Prostate gland (tissue), 2 donors: ENCODE data around the gene CEACAM20. TPM values are rescaled to one million over a fixed set of nuclear protein-coding genes. Genes with fewer than 3 reads are reported as not detected.

Source experiments
- DNase-seq: peaks from one replicate; pipeline ENCODE4 v3.0.0-alpha.2; 2019; ENCODE audit warnings: low spot score
- H3K27ac ChIP-seq, 2 donors: fragments of 200-600 bp; sonication (generic); 2 replicates each; pipeline ENCODE4 v1.5.1; 2017 to 2019
- H3K27me3 ChIP-seq: fragments of 200-600 bp; sonication (generic); replicated peaks from 2 replicates; pipeline ENCODE4 v1.5.1; 2019; ENCODE audit not compliant: insufficient read depth
- H3K36me3 ChIP-seq, 2 donors: fragments of 200-600 bp; sonication (generic); 1 replicate in 1 of 2; 2 replicates in 1 of 2; pipeline versions ENCODE4 v1.5.1 to v1.8.1; 2017 to 2019
- H3K4me1 ChIP-seq: fragments of 200-600 bp; sonication (generic); replicated peaks from 2 replicates; pipeline ENCODE4 v1.5.1; 2019
- H3K4me3 ChIP-seq, 2 donors: fragments of 200-600 bp; sonication (generic); 2 replicates each; pipeline ENCODE4 v1.5.1; 2017 to 2019
- H3K9me3 ChIP-seq: fragments of 200-600 bp; sonication (generic); 2 replicates; pipeline ENCODE4 v1.5.1; 2017
- CTCF ChIP-seq, 4 experiments: fragments of 200-600 bp in 2 of 4; fragments of 450-650 bp in 2 of 4; sonication (generic) in 2 of 4; IDR thresholded peaks; 1 replicate in 3 of 4; 2 replicates in 1 of 4; pipeline ENCODE4 v1.5.1; 2016 to 2019; ENCODE audit warnings: antibody characterized with exemption in 4 of 4, mild to moderate bottlenecking in 2 of 4, moderate library complexity in 2 of 4
- POLR2A ChIP-seq: fragments of 450-650 bp; IDR thresholded peaks from one replicate; pipeline ENCODE4 v1.6.1; 2016; ENCODE audit warnings: antibody characterized with exemption, mild to moderate bottlenecking
- POLR2AphosphoS5 ChIP-seq: sonication (generic); formaldehyde crosslinking; IDR thresholded peaks from one replicate; pipeline ENCODE4 v1.6.1; 2017; ENCODE audit warnings: antibody characterized with exemption
- WGBS: methylation state at CpG from one replicate; pipeline ENCODE4 v1.1.5; 2018; 5-methylcytosine and 5-hydroxymethylcytosine counted together
- intact Hi-C: fragments of 100-400 bp; cut with DNase I; formaldehyde crosslinking; loops from one replicate; pipeline ENCODE4 v1.14.2; 2022
- total RNA-seq, 2 donors: library from RNA; depleted of rRNA; stranded (reverse); fragments of >200 nt; gene quantifications; one replicate each; pipeline ENCODE4 v1.1.0, GENCODE V29; 2016

The CEACAM20 gene
- total RNA-seq, 2 donors from 2014 or later, result 2.6 TPM; not detected in 1

- 82% methylated on average over 3 of the region's 3 CpGs for WGBS
- intact Hi-C loops, result no loop called here
- DNase-seq, result no peak
These were observed 14.4 kb downstream of the CEACAM20 start for GRCh38 chr19:44515031-44515430.

GRCh38 chr19:44512326-44513298 is 16.9 kb downstream of the CEACAM20 start:
- H3K27ac ChIP-seq, result no peak overlapping the region
- no peaks in the 10 kb centered on the region for H3K4me1 ChIP-seq
- no peaks in the 10 kb centered on the region for H3K36me3 ChIP-seq
- no peak for DNase-seq
- no peaks in the 10 kb centered on the region for H3K9me3 ChIP-seq
- no peaks in the 10 kb centered on the region for H3K27me3 ChIP-seq
- no peak for TF ChIP-seq POLR2AphosphoS5
- peak in 1 of 4 experiments; percentile 17 for TF ChIP-seq CTCF (IDR thresholded peaks at IDR 0.05)
- WGBS, result 34% methylated on average over 12 of the region's 12 CpGs
- intact Hi-C loops, result no loop called here
- no peak overlapping the region for H3K4me3 ChIP-seq

More at GRCh38 chr19:44515031-44515430, 14.4 kb downstream of the CEACAM20 start:
- no peaks in the 10 kb centered on the region for H3K4me1 ChIP-seq
- no peaks in the 10 kb centered on the region for H3K9me3 ChIP-seq
- no peaks in the 10 kb centered on the region for H3K27me3 ChIP-seq
- H3K36me3 ChIP-seq, result no peaks in the 10 kb centered on the region
- no peak for TF ChIP-seq POLR2A
- TF ChIP-seq CTCF (IDR thresholded peaks at IDR 0.05), result no peak
- TF ChIP-seq POLR2AphosphoS5, result no peak
- no peak overlapping the region for H3K27ac ChIP-seq
- H3K4me3 ChIP-seq, result no peak overlapping the region

GRCh38 chr19:44509478-44509877 is 20.0 kb downstream of the CEACAM20 start:
- no peak for TF ChIP-seq CTCF (IDR thresholded peaks at IDR 0.05)
- TF ChIP-seq POLR2AphosphoS5, result no peak
- TF ChIP-seq POLR2A, result no peak

GRCh38 chr19:44499962-44500949 is 29.2 kb downstream of the CEACAM20 start, which contains the start of gene ZNF180:
Gene ZNF180, minus strand, starts transcription at chr19:44500522. Its CDS starts 3,188 bp downstream, at chr19:44497334.
- TF ChIP-seq POLR2AphosphoS5 (peak; percentile 94), POLR2A (peak; percentile 65), CTCF (IDR thresholded peaks at IDR 0.05) (peak; percentile 25 to 75 (median 59))
- Histone ChIP-seq H3K27me3 (no peaks in the 10 kb centered on the region), H3K4me3 (peak within 1 kb of the TSS; percentile 78 to 86), H3K27ac (peak within 1 kb of the TSS; percentile 81 to 88), H3K36me3 (no peaks in the 10 kb centered on the region), H3K4me1 (peaks cover 6% of the 10 kb centered on the region), H3K9me3 (no peaks in the 10 kb centered on the region)
- intact Hi-C loops, result no loop called here
- WGBS, result 0% methylated on average over 72 of the region's 78 CpGs
- peak; percentile 95 for DNase-seq

More at GRCh38 chr19:44509478-44509877, 20.0 kb downstream of the CEACAM20 start:
- H3K36me3 ChIP-seq, result no peaks in the 10 kb centered on the region
- H3K4me3 ChIP-seq, result no peak overlapping the region
- no peaks in the 10 kb centered on the region for H3K4me1 ChIP-seq
- no peaks in the 10 kb centered on the region for H3K27me3 ChIP-seq
- no peak for DNase-seq
- intact Hi-C loops, result no loop called here
- no peaks in the 10 kb centered on the region for H3K9me3 ChIP-seq
- no peak overlapping the region for H3K27ac ChIP-seq
